K562 (cell line): ENCODE data around the gene SLC1A4. TPM values are rescaled to one million over a fixed set of nuclear protein-coding genes. Genes with fewer than 3 reads are reported as not detected.

ENCODE experiments used
- EP400 ChIP-seq: fragments of 450-650 bp; IDR thresholded peaks from 2 replicates; pipeline ENCODE4 v1.6.1; 2017; ENCODE audit warnings: antibody characterized with exemption, mild to moderate bottlenecking, moderate library complexity
- ETV5 ChIP-seq: sonication (generic); formaldehyde crosslinking; IDR thresholded peaks from 2 replicates; pipeline ENCODE4 v1.4.0; 2020; ENCODE audit warnings: low read depth, mild to moderate bottlenecking, missing genetic modification reagents
- KLF13 ChIP-seq: fragments of 450-650 bp; IDR thresholded peaks from 2 replicates; pipeline ENCODE4 v1.6.1; 2016; ENCODE audit warnings: missing genetic modification characterization, low read depth, mild to moderate bottlenecking, missing compliant biosample characterization, moderate library complexity, borderline replicate concordance
- NFE2 ChIP-seq: IDR thresholded peaks from 2 replicates; pipeline ENCODE4 v1.6.1; 2014; ENCODE audit warnings: antibody characterized with exemption, low read depth
- POLR2G ChIP-seq: fragments of 200-400 bp; formaldehyde crosslinking; IDR thresholded peaks from 2 replicates; pipeline ENCODE4 v1.6.1; 2017; ENCODE audit warnings: low read depth, mild to moderate bottlenecking, antibody characterized with exemption, low read length, moderate library complexity
- PURB ChIP-seq: sonication (generic); formaldehyde crosslinking; IDR thresholded peaks from 2 replicates; pipeline ENCODE4 v1.9.0; 2021; ENCODE audit warnings: low read depth, mild to moderate bottlenecking, missing genetic modification reagents
- RBM25 ChIP-seq: fragments of 200-400 bp; formaldehyde crosslinking; IDR thresholded peaks from 2 replicates; pipeline ENCODE4 v1.6.1; 2018; ENCODE audit warnings: low read length, low read depth, moderate library complexity; ENCODE audit not compliant: severe bottlenecking
- RFX5 ChIP-seq: IDR thresholded peaks from 2 replicates; pipeline ENCODE4 v1.6.1; 2011; ENCODE audit warnings: low read depth, mild to moderate bottlenecking, improper control_type of control experiment, low read length
- RUNX1 ChIP-seq: sonication (generic); IDR thresholded peaks from 2 replicates; pipeline ENCODE4 v1.6.1; 2016; ENCODE audit warnings: antibody characterized with exemption, low read depth
- STAG1 ChIP-seq: sonication (generic); formaldehyde crosslinking; IDR thresholded peaks from 2 replicates; pipeline ENCODE4 v1.5.0; 2020; ENCODE audit warnings: missing genetic modification reagents, borderline replicate concordance
- TAF9B ChIP-seq: fragments of 450-650 bp; IDR thresholded peaks from 2 replicates; pipeline ENCODE4 v1.6.1; 2018; ENCODE audit warnings: mild to moderate bottlenecking; ENCODE audit not compliant: partially characterized antibody
- polyA plus RNA-seq, 8 experiments: library from polyadenylated mRNA; depleted of rRNA in 4 of 8; stranded (reverse) in 5 of 8; unstranded in 3 of 8; fragments of >200 nt; fragmentation: Nextera tagmentation in 2 of 8; fragmentation: Illumina TruSeq in 1 of 8; extraction: Ambion mirVana in 2 of 8; extraction: Trizol in 1 of 8; gene quantifications; 2 replicates each; pipeline versions ENCODE4 v1.2.1 to v1.2.3, GENCODE V29; 2011 to 2014; ENCODE audit warnings: inconsistent platforms in 1 of 8, missing spikeins in 1 of 8
- total RNA-seq, 7 experiments: library from RNA; depleted of rRNA in 6 of 7; stranded (reverse); fragments of >200 nt in 6 of 7; fragmentation: Illumina TruSeq in 2 of 7; extraction: Trizol in 2 of 7; gene quantifications; 2 replicates each; pipeline versions ENCODE4 v1.2.1 to v1.2.3, GENCODE V29; 2011 to 2021; ENCODE audit warnings: low replicate concordance in 1 of 7
- TF ChIP-seq, protein P1 (sequence below): fragments of 450-650 bp; IDR thresholded peaks from 2 replicates; pipeline ENCODE4 v1.6.1; 2016; ENCODE audit warnings: mild to moderate bottlenecking, moderate library complexity
- TF ChIP-seq, protein P2 (sequence below): IDR thresholded peaks from 2 replicates; pipeline ENCODE4 v1.6.1; 2016; ENCODE audit warnings: missing genetic modification characterization, missing compliant biosample characterization

The SLC1A4 gene
- total and polyA plus RNA-seq, 9 of the 15 experiments (the other 6 are each of a cell fraction or from before 2014, with no cell fraction given) = 4.4 to 24.0 (median 10.9) TPM

DNA sequence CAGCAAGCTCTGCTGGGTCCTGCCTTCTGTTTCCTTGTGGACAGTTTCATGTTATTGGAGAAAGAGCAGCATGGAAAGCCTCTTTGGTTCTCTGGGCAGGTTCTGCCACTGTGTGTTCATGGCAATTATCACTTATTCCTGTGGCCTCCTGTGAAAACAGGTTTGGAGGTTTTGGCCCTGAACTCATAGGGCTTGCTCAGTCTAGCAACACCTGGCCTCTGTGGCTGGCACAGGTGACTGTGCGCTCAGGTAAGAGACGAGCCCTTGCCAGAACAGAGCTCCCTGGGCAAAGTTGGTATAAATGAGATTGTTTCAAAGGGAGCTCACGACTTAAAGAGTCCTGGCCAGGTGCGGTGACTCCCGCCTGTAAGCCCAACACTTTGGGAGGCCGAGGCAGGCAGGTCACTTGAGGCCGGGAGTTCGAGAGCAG lies 72.7 kb downstream of the SLC1A4 start (continued):
- TF ChIP-seq, protein P1, sequence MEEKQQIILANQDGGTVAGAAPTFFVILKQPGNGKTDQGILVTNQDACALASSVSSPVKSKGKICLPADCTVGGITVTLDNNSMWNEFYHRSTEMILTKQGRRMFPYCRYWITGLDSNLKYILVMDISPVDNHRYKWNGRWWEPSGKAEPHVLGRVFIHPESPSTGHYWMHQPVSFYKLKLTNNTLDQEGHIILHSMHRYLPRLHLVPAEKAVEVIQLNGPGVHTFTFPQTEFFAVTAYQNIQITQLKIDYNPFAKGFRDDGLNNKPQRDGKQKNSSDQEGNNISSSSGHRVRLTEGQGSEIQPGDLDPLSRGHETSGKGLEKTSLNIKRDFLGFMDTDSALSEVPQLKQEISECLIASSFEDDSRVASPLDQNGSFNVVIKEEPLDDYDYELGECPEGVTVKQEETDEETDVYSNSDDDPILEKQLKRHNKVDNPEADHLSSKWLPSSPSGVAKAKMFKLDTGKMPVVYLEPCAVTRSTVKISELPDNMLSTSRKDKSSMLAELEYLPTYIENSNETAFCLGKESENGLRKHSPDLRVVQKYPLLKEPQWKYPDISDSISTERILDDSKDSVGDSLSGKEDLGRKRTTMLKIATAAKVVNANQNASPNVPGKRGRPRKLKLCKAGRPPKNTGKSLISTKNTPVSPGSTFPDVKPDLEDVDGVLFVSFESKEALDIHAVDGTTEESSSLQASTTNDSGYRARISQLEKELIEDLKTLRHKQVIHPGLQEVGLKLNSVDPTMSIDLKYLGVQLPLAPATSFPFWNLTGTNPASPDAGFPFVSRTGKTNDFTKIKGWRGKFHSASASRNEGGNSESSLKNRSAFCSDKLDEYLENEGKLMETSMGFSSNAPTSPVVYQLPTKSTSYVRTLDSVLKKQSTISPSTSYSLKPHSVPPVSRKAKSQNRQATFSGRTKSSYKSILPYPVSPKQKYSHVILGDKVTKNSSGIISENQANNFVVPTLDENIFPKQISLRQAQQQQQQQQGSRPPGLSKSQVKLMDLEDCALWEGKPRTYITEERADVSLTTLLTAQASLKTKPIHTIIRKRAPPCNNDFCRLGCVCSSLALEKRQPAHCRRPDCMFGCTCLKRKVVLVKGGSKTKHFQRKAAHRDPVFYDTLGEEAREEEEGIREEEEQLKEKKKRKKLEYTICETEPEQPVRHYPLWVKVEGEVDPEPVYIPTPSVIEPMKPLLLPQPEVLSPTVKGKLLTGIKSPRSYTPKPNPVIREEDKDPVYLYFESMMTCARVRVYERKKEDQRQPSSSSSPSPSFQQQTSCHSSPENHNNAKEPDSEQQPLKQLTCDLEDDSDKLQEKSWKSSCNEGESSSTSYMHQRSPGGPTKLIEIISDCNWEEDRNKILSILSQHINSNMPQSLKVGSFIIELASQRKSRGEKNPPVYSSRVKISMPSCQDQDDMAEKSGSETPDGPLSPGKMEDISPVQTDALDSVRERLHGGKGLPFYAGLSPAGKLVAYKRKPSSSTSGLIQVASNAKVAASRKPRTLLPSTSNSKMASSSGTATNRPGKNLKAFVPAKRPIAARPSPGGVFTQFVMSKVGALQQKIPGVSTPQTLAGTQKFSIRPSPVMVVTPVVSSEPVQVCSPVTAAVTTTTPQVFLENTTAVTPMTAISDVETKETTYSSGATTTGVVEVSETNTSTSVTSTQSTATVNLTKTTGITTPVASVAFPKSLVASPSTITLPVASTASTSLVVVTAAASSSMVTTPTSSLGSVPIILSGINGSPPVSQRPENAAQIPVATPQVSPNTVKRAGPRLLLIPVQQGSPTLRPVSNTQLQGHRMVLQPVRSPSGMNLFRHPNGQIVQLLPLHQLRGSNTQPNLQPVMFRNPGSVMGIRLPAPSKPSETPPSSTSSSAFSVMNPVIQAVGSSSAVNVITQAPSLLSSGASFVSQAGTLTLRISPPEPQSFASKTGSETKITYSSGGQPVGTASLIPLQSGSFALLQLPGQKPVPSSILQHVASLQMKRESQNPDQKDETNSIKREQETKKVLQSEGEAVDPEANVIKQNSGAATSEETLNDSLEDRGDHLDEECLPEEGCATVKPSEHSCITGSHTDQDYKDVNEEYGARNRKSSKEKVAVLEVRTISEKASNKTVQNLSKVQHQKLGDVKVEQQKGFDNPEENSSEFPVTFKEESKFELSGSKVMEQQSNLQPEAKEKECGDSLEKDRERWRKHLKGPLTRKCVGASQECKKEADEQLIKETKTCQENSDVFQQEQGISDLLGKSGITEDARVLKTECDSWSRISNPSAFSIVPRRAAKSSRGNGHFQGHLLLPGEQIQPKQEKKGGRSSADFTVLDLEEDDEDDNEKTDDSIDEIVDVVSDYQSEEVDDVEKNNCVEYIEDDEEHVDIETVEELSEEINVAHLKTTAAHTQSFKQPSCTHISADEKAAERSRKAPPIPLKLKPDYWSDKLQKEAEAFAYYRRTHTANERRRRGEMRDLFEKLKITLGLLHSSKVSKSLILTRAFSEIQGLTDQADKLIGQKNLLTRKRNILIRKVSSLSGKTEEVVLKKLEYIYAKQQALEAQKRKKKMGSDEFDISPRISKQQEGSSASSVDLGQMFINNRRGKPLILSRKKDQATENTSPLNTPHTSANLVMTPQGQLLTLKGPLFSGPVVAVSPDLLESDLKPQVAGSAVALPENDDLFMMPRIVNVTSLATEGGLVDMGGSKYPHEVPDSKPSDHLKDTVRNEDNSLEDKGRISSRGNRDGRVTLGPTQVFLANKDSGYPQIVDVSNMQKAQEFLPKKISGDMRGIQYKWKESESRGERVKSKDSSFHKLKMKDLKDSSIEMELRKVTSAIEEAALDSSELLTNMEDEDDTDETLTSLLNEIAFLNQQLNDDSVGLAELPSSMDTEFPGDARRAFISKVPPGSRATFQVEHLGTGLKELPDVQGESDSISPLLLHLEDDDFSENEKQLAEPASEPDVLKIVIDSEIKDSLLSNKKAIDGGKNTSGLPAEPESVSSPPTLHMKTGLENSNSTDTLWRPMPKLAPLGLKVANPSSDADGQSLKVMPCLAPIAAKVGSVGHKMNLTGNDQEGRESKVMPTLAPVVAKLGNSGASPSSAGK = no peak
- TF ChIP-seq TAF9B (no peak), ETV5 (CRISPR knock-in tag) (no peak), RFX5 (no peak), RBM25 (no peak), KLF13 (no peak), PURB (CRISPR knock-in tag) (no peak), STAG1 (CRISPR knock-in tag) (no peak), RUNX1 (no peak), EP400 (no peak), POLR2G (no peak), NFE2 (no peak)
- TF ChIP-seq, protein P2, sequence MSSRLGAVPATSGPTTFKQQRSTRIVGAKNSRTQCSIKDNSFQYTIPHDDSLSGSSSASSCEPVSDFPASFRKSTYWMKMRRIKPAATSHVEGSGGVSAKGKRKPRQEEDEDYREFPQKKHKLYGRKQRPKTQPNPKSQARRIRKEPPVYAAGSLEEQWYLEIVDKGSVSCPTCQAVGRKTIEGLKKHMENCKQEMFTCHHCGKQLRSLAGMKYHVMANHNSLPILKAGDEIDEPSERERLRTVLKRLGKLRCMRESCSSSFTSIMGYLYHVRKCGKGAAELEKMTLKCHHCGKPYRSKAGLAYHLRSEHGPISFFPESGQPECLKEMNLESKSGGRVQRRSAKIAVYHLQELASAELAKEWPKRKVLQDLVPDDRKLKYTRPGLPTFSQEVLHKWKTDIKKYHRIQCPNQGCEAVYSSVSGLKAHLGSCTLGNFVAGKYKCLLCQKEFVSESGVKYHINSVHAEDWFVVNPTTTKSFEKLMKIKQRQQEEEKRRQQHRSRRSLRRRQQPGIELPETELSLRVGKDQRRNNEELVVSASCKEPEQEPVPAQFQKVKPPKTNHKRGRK (tag) = no peak
- TF ChIP-seq, all 486 proteins: peak for 0
